ENCODE data around the gene COX4I2. TPM values are rescaled to one million over a fixed set of nuclear protein-coding genes. Genes with fewer than 3 reads are reported as not detected.

COX4I2 gene
- total and polyA plus RNA-seq, 2 of the 8 experiments (the other 6 are each of a cell fraction or from before 2014, with no cell fraction given) = 0.26 TPM; not detected in 1

DNA sequence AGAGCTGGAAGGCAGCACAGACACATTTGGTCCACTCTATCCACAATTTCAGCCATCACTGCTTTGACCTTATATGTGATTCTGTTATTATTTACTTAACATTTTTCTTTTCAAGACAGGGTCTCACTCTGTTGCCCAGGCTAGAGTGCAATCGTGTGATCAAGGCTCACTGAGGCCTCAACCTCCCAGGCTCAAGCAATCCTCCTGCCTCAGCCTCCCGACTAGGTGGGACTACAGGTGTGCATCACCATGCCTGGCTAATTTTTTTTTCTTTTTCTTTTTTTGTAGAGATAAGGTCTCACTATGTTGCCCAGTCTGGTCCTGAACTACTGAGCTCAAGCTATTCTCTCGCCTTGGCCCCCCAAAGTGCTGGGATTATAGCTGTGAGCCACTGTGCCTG, 44.6 kb downstream of the COX4I2 start:
- H3K27ac ChIP-seq (ENCODE audit: low read depth, low read length) = no peak overlapping the region
- H2AK5ac ChIP-seq (ENCODE audit: low read depth, low read length) = no peak overlapping the region
- TF ChIP-seq MAFK (IDR thresholded peaks at IDR 0.05; ENCODE audit: low read depth, low read length) = no peak
- no peak for TF ChIP-seq CTBP2 (IDR thresholded peaks at IDR 0.05; ENCODE audit: borderline replicate concordance, insufficient read depth, insufficient read length, low read length)
- TF ChIP-seq POLR2A (IDR thresholded peaks at IDR 0.05; ENCODE audit: control extremely low read depth in 1 of 2, low read depth in 2 of 2, low read length in 2 of 2) = no peak
- TF ChIP-seq, protein P1, sequence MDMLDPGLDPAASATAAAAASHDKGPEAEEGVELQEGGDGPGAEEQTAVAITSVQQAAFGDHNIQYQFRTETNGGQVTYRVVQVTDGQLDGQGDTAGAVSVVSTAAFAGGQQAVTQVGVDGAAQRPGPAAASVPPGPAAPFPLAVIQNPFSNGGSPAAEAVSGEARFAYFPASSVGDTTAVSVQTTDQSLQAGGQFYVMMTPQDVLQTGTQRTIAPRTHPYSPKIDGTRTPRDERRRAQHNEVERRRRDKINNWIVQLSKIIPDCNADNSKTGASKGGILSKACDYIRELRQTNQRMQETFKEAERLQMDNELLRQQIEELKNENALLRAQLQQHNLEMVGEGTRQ (IDR thresholded peaks at IDR 0.05; ENCODE audit: low read length) = no peak
- TF ChIP-seq SP2 (IDR thresholded peaks at IDR 0.05; ENCODE audit: low read length) = no peak
- TF ChIP-seq SUZ12 (IDR thresholded peaks at IDR 0.05; ENCODE audit: low read length) = no peak
- TF ChIP-seq BRCA1 (IDR thresholded peaks at IDR 0.05; ENCODE audit: low read depth, low read length) = no peak
- TF ChIP-seq NANOG (IDR thresholded peaks at IDR 0.05; ENCODE audit: insufficient read depth, low read depth, low read length, poor library complexity, severe bottlenecking) = no peak
- no peak for TF ChIP-seq GTF2F1 (IDR thresholded peaks at IDR 0.05; ENCODE audit: borderline replicate concordance, low read depth, low read length)
- TF ChIP-seq BACH1 (IDR thresholded peaks at IDR 0.05; ENCODE audit: low read length) = no peak
- no peak for TF ChIP-seq CREB1 (IDR thresholded peaks at IDR 0.05)
- TF ChIP-seq SIN3A (conservative IDR thresholded peaks at IDR 0.05 in 1 of 2, IDR thresholded peaks at IDR 0.05 in 1 of 2; ENCODE audit: low read depth in 1 of 2, low read length in 2 of 2) = no peak
- no peak for TF ChIP-seq POU5F1 (IDR thresholded peaks at IDR 0.05; ENCODE audit: low read depth, low read length)
- TF ChIP-seq EGR1 (IDR thresholded peaks at IDR 0.05; ENCODE audit: borderline replicate concordance, low read depth, low read length) = no peak

More for the DNA sequence above, 44.6 kb downstream of the COX4I2 start:
- no peak overlapping the region for H3K14ac ChIP-seq (ENCODE audit: insufficient read length)
- peaks cover 8% of the 10 kb centered on the region; the same call in 1 of the 2 replicates for H3K79me1 ChIP-seq (ENCODE audit: low read depth, low read length)
- H3K4ac ChIP-seq (replicated peaks; ENCODE audit: insufficient read length, low read depth, low read length) = no peak overlapping the region
- H4K20me1 ChIP-seq (replicated peaks in 1 of 2; ENCODE audit: control insufficient read depth in 1 of 2, insufficient read depth in 2 of 2, low read length in 2 of 2) = no peaks in the 10 kb centered on the region
- no peak overlapping the region for H2AFZ ChIP-seq (ENCODE audit: low read length)
- ChIA-PET POLR2A (ENCODE audit: partially characterized antibody) (interaction anchor here (0.9 to 2.2 kb wide), 5 partner anchors 9 to 38 kb away, joined by 3 to 7 read pairs (median 4); no protein-coding TSS in a partner anchor), CTCF (ENCODE audit: partially characterized antibody) (interaction anchor here (0.9 to 6.6 kb wide), 4 partner anchors 20 to 48 kb away, joined by 3 to 42 read pairs (median 10); partner anchors contain the start of gene BCL2L1)
- no peak overlapping the region for H3K18ac ChIP-seq (ENCODE audit: extremely low read depth, low read length)
- H3K79me2 ChIP-seq (ENCODE audit: control insufficient read depth in 1 of 2, insufficient read depth in 2 of 2, low read length in 2 of 2) = peaks cover 0 to 20% of the 10 kb centered on the region in 2 experiments; a peak in 2 of 4 replicates
- peaks cover 3 to 10% (median 7%) of the 10 kb centered on the region in 4 experiments; a peak in 6 of 7 replicates for H3K4me1 ChIP-seq (replicated peaks in 1 of 4; ENCODE audit: control insufficient read depth in 3 of 4, insufficient read depth in 4 of 4, low read length in 3 of 4)
- H2BK15ac ChIP-seq (ENCODE audit: low read length) = no peak overlapping the region
- H3K4me3 ChIP-seq (ENCODE audit: extremely low read depth in 1 of 4, insufficient read depth in 2 of 4, low read depth in 3 of 4, low read length in 4 of 4) = no peak overlapping the region
- DNase-seq (ENCODE audit: low read depth in 1 of 2, low spot score in 2 of 2) (no peak), FAIRE-seq (no peak)
- no peak overlapping the region for H2BK5ac ChIP-seq (ENCODE audit: low read depth, low read length)
- no peaks in the 10 kb centered on the region for H3K23me2 ChIP-seq (ENCODE audit: low read depth, low read length)
- no peaks in the 10 kb centered on the region for H3K27me3 ChIP-seq (replicated peaks in 1 of 4; ENCODE audit: control insufficient read depth in 3 of 4, extremely low read depth in 1 of 4, insufficient read depth in 3 of 4, low read length in 3 of 4)
- H3K23ac ChIP-seq (ENCODE audit: insufficient read length) = no peak overlapping the region
- H4K91ac ChIP-seq (replicated peaks; ENCODE audit: insufficient read length, low read length) = no peak overlapping the region
- no peak overlapping the region for H2BK20ac ChIP-seq (ENCODE audit: low read length)
- no peak overlapping the region for H4K5ac ChIP-seq (ENCODE audit: insufficient read length, low read depth, low read length)
- H2BK120ac ChIP-seq (replicated peaks; ENCODE audit: low read depth, low read length) = no peak overlapping the region
- no peak overlapping the region for H2BK12ac ChIP-seq (ENCODE audit: low read depth, low read length)
- H3K9ac ChIP-seq (replicated peaks in 1 of 4; ENCODE audit: extremely low read depth in 1 of 4, low read depth in 3 of 4, low read length in 3 of 4) = no peak overlapping the region
- no peaks in the 10 kb centered on the region for H3K9me3 ChIP-seq (ENCODE audit: insufficient read depth in 2 of 2, low read depth in 1 of 2, low read length in 1 of 2)
- no peak overlapping the region for H3K56ac ChIP-seq (replicated peaks; ENCODE audit: insufficient read length, low read depth, low read length)
- no peak overlapping the region for H4K8ac ChIP-seq (ENCODE audit: extremely low read depth, insufficient read depth, low read length)
- WGBS, 2 experiments (ENCODE audit: extremely low coverage in 1 of 2, insufficient coverage in 1 of 2, insufficient read length in 1 of 2, insufficient replicate concordance in 2 of 2, low coverage in 1 of 2, low lambda C conversion rate in 2 of 2, missing lambda C conversion rate in 1 of 2) = 90% methylated on average over 3 of the region's 3 CpGs; no CpG with 5 or more reads in 1 of the 2 experiments
- H3K4me2 ChIP-seq (ENCODE audit: insufficient read depth in 1 of 2, low read depth in 2 of 2, low read length in 2 of 2) = no peak overlapping the region
- peaks cover 0 to 5% (median under 1%) of the 10 kb centered on the region in 4 experiments; a peak in 3 of 8 replicates for H3K36me3 ChIP-seq (ENCODE audit: control insufficient read depth in 2 of 4, insufficient read depth in 4 of 4, low read length in 3 of 4)

Data from H1 (cell line).